ENCODE results near the gene ERICH3.

Gene ERICH3

GRCh38 chr1:74610961-74611360 lies 62.6 kb downstream of the ERICH3 start:
- no peak for DNase-seq (ENCODE audit: low spot score)
- in situ Hi-C loops (cut with MboI; ENCODE audit: low pct_unique_long_range_greater_than_20kb, low sequenced_read_pairs, unreplicated experiment): no loop called here
- TF ChIP-seq CTCF (IDR thresholded peaks at IDR 0.05; ENCODE audit: extremely low read depth, insufficient read depth, missing control alignments): no peak

DNA sequence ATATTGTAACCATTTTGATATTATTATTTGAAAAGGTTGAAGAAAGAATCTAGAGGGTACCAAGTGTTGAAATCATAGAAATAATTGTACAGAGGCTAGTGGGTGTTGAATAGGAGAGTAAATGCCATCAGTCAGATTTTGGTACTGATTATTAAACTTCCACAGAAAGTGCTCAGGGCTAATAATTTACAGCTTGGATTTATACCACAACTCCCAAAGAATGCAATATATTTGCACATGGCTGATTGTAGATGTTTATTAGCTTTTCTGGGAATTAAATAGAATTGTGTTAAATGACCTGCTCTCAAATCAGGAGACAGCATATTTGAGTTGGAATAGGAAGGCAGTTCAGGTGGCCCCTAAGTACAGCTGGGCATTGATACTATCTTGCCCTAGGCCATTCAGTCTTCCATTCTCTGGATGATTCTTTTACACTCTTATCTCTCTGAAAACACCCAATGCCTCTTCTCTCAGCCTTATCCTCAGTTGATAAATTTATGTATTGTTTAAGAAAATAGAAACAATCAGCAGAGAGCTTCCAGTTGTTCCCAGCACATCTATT lies 63.7 kb downstream of the ERICH3 start:
- in situ Hi-C loops (cut with MboI; ENCODE audit: low pct_unique_long_range_greater_than_20kb, low sequenced_read_pairs, unreplicated experiment): no loop called here
- no peak for DNase-seq (ENCODE audit: low spot score)
- TF ChIP-seq CTCF (IDR thresholded peaks at IDR 0.05; ENCODE audit: extremely low read depth, insufficient read depth, missing control alignments): no peak

DNA sequence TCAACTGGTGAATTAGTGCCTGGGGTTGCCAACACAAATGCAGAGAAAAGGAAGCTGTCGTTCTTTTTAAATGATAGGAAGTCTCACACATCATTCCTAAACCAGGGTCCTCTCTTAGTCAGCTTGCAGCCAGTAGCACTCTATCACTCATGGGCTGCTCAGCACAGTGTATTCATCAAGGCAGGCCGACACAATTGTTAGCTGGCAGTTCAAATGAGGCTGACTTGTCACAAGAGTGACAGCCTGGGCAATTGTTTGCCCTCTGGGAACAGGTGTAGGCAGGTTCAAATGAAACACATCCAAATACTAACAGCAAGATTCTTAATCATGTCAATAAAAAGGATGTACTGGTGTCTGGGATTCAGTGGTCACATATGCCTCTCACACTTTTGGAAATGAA lies 76.9 kb downstream of the ERICH3 start:
- TF ChIP-seq CTCF (IDR thresholded peaks at IDR 0.05; ENCODE audit: extremely low read depth, insufficient read depth, missing control alignments): no peak
- DNase-seq (ENCODE audit: low spot score): no peak
- in situ Hi-C loops (cut with MboI; ENCODE audit: low pct_unique_long_range_greater_than_20kb, low sequenced_read_pairs, unreplicated experiment): no loop called here

- in situ Hi-C loops (cut with MboI; ENCODE audit: low pct_unique_long_range_greater_than_20kb, low sequenced_read_pairs, unreplicated experiment): no loop called here
- no peak for TF ChIP-seq CTCF (IDR thresholded peaks at IDR 0.05; ENCODE audit: extremely low read depth, insufficient read depth, missing control alignments)
- no peak for DNase-seq (ENCODE audit: low spot score)
Observed at GRCh38 chr1:74593887-74594866, 79.4 kb downstream of the ERICH3 start.

DNA sequence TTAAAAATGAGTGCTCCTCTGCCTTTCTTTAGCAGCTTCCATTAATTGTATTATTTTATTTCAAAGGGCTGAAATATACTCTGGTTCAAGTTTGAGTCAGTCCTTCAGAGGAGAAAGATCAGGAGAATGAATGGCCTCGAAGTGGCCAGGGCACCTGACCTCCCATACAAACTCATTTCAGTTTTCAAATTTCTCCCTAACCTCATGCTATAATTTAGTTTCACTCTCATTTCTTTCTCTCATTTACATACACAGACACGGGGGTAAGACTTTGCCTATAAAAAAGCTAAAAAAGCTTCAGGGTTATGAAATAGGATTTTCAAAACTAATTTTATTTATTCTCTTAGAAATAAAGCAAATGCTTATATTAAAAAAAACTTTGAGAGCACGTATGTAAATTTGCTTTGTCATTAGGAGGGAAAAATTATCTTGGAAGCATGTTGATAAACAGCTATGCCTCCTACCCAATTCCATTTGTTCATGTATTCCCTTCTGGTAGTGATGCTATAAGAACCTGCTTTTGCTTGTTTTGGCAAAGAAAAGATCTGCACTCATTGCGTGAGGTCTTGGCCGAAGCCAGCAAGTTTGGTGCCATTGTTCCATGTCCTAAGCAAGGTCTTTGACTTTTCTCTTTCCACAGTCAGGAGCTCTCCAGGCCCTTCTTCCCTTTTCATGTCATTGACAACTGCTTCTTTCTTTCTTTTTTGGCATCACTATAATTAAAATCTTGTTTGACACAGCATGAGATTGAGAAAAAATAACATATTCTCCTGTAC lies 80.8 kb downstream of the ERICH3 start:
- in situ Hi-C loops (cut with MboI; ENCODE audit: low pct_unique_long_range_greater_than_20kb, low sequenced_read_pairs, unreplicated experiment): no loop called here
- TF ChIP-seq CTCF (IDR thresholded peaks at IDR 0.05; ENCODE audit: extremely low read depth, insufficient read depth, missing control alignments): no peak
- DNase-seq (ENCODE audit: low spot score): no peak

DNA sequence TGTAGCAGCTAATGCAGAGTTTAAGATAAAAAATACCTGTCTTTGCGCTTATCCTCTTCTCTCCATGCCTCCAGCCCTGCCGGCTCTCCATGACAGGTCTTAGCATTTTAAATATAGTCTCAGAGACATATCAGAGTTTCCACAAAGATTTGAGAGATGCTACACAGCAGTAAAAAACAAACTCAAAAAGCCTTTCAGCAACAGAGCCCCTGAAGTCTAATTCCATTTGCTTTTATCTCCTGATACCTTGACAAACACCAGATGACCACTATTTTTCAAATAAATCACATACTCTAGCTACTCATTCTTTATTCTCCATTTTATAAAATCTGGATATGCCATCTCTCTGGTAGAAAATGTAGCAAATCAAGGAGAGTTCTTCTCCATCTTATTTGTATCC lies 81.6 kb downstream of the ERICH3 start:
- no peak for TF ChIP-seq CTCF (IDR thresholded peaks at IDR 0.05; ENCODE audit: extremely low read depth, insufficient read depth, missing control alignments)
- DNase-seq (ENCODE audit: low spot score): no peak
- in situ Hi-C loops (cut with MboI; ENCODE audit: low pct_unique_long_range_greater_than_20kb, low sequenced_read_pairs, unreplicated experiment): no loop called here
